T1000 (cell line): ENCODE results near the gene FHIT.
"Not testable (repeated sequence)": the region's sequence is repeated elsewhere in the genome, so short reads cannot be mapped to it uniquely, and the experiment has no call there.

ENCODE experiments used
- DNase-seq: peaks from one replicate; lab custom pipeline; 2025; ENCODE audit warnings: mixed read lengths; lab: John Stamatoyannopoulos, UW

FHIT gene

GRCh38 chr3:60989626-60990441, 261.4 kb downstream of the FHIT start:
- DNase-seq, result no peak

GRCh38 chr3:60987191-60987590, 264.1 kb downstream of the FHIT start:
- not testable (repeated sequence) for DNase-seq

GRCh38 chr3:60986552-60986951, 264.7 kb downstream of the FHIT start:
- DNase-seq, result no peak

- DNase-seq, result no peak
These were observed 267.3 kb downstream of the FHIT start for GRCh38 chr3:60983906-60984305.

- DNase-seq, result no peak
These were observed 270.9 kb downstream of the FHIT start for GRCh38 chr3:60980342-60980692.

- DNase-seq, result no peak
These were observed 271.6 kb downstream of the FHIT start for GRCh38 chr3:60979461-60980341.

- DNase-seq, result no peak
These were observed 277.9 kb downstream of the FHIT start for GRCh38 chr3:60973321-60973720.

GRCh38 chr3:60972599-60972998, 278.7 kb downstream of the FHIT start:
- DNase-seq, result no peak

- DNase-seq, result no peak
These were observed 280.4 kb downstream of the FHIT start for GRCh38 chr3:60970850-60971249.

- no peak for DNase-seq
These were observed 284.1 kb downstream of the FHIT start for GRCh38 chr3:60967141-60967540.

- DNase-seq, result no peak
These were observed 293.7 kb downstream of the FHIT start for GRCh38 chr3:60957541-60957940.

GRCh38 chr3:60956729-60957128, 294.5 kb downstream of the FHIT start:
- DNase-seq, result no peak

GRCh38 chr3:60955034-60955433, 296.2 kb downstream of the FHIT start:
- no peak for DNase-seq

- no peak for DNase-seq
These were observed 297.2 kb downstream of the FHIT start for GRCh38 chr3:60954048-60954447.

- no peak for DNase-seq
These were observed 297.9 kb downstream of the FHIT start for GRCh38 chr3:60953351-60953750.

GRCh38 chr3:60952055-60952454, 299.2 kb downstream of the FHIT start:
- DNase-seq, result no peak

- DNase-seq, result no peak
These were observed 302.1 kb downstream of the FHIT start for GRCh38 chr3:60949146-60949545.

- no peak for DNase-seq
These were observed 302.8 kb downstream of the FHIT start for GRCh38 chr3:60948488-60948887.

GRCh38 chr3:60935709-60936108, 315.5 kb downstream of the FHIT start:
- DNase-seq, result no peak

- DNase-seq, result no peak
These were observed 317.4 kb downstream of the FHIT start for GRCh38 chr3:60933824-60934223.

- DNase-seq, result no peak
These were observed 318.6 kb downstream of the FHIT start for GRCh38 chr3:60932643-60933042.

GRCh38 chr3:60932170-60932569, 319.1 kb downstream of the FHIT start:
- no peak for DNase-seq

GRCh38 chr3:60931452-60931851, 319.8 kb downstream of the FHIT start:
- DNase-seq, result no peak
